ENCODE measurements around the gene FAM53A.

DNA sequence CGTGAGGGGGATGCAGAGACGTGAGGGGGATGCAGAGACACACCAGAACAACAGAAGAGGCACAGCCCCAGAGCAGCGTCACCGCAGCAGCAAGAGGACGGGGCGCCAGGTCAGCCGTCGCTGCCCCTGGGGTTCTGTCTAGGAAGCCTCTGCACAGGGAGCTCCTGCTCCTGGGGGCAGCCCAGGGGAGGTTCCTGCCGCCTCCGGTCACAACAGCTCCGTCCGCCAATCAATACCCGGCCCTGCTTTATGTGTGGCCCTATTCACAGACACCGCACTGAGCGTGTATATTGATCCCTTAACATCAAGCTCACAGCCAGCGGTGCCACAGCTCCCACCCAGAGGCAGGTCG lies 69.6 kb downstream of the FAM53A start:
- TF ChIP-seq CTCF (IDR thresholded peaks at IDR 0.05) (no peak), POLR2A (IDR thresholded peaks at IDR 0.05) (no peak)
